NCI-H1694 treated with DMSO at 0.1 percent for 48 hours (cell line): Measurements from ENCODE around the gene BIVM.

Source experiments
- DNase-seq: peaks from one replicate; lab custom pipeline; 2025; lab: John Stamatoyannopoulos, UW

Gene BIVM

DNA sequence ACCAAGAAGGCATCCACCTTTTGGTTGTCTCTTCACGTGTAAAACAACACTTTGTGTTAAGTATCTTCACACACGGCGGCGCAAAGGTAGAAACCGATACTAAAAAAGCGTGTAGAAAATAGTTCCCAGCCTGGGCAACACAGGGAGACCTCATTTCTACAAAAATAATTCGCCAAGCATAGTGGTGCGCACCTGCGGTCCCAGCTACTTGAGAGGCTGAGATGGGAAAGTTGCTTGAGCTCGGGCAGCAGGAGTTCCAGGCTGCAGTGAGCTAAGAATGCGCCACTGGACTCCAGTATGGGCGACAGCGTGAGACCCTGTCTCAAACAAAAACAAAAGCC is 46.3 kb downstream of the BIVM start:
- DNase-seq: no peak

DNA sequence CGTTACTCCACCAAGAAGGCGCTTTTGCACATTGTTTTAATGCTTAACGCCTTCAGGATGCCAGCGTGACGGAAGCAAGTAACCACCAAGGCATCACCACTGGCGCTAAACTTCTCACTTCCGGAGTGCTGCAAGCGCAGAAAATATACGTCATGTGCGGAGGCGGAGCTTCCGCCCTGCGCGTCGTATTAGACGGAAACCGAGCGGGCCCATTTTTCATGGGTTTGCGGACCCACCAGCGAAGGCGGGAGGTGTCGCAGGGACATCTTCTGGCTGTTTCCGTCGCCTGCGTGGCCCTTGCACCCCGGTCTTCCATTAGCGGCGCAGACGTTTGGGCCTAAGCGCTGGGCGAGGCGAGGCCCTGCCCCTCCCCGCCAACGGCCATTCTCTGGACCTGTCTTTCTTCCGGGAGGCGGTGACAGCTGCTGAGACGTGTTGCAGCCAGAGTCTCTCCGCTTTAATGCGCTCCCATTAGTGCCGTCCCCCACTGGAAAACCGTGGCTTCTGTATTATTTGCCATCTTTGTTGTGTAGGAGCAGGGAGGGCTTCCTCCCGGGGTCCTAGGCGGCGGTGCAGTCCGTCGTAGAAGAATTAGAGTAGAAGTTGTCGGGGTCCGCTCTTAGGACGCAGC is 46.8 kb downstream of the BIVM start, which contains the start of gene ERCC5:
TSS of gene ERCC5 (plus strand) at position 403 of the 631 bp plus-strand sequence. CDS start 235 bp downstream, outside the sequence.
- DNase-seq: peak; percentile 92

DNA sequence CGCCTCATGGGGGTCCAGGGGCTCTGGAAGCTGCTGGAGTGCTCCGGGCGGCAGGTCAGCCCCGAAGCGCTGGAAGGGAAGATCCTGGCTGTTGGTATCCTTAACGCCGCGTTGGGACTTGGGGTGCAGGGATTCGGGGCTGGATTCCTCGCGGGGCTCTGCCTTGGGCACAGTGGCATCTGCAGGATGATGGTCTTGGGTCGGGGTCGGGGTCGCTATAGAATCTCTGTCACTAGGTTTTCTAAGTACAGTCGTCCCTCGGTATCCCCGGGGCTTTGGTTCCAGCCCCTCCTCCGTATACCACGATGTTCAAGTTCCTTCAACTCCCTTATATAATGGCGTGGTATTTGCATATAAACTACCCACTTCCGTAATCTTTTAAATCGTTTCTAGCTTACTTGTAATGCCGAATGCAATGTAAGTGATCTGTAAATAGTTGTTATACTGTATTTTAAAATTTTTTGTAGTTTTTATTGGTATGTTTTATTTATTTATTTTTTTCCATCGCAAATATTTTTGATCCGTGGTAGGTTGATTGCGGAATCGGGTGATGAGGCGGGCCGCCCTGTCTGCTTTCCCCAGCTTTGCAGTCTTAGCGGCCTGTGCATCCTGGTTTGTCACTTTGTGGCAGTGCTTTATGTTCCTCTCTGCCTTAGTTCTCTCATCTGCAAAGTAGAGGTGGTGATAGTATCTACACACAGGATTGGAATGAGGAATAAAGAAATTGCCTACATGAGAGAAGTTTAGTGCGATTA is 47.5 kb downstream of the BIVM start:
- DNase-seq: peak; percentile 65

DNA sequence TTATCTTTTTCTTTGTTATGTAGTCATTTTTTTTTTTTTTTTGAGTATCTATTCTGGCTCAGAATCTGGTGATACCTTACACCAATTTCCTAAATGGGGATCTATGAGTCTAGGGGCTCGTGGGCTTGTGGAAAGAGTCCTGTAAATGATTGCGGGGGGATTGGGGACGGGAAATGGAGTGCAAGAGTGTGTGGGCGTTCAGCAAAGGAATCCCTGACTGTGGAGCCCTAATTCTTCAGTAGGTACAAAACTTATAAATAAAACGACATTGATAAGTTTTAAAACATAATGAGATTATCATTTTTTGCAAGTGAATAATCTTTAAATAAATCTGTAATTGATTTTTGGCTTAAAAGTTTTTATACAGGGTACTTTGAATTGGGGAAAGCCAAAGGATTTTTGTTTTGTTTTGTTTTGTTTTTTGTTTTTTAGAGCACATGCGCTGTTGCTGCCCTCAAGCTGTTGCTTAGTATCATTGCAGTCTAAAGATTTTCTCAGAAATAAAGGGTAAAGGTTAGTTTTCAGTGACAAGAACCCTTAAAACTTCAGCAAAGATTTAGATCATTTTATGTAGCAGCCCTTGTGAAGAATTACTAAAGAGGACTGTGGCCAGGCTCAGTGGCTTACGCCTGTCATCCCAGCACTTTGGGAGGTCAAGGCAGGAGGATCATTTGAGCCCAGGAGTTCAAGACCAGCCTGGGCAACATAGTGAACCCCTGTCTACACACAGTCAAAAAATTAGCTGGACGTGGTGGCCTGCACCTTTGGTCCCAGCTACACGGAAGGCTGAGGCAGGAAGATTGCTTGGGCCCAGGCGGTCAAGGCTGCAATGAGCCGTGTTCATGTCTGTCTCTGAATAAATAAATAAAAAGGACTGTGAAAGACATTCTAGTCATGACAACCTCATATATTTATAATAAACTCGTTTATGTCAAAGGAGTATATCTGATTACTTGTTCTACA is 48.6 kb downstream of the BIVM start:
- peak; percentile 59 for DNase-seq

DNA sequence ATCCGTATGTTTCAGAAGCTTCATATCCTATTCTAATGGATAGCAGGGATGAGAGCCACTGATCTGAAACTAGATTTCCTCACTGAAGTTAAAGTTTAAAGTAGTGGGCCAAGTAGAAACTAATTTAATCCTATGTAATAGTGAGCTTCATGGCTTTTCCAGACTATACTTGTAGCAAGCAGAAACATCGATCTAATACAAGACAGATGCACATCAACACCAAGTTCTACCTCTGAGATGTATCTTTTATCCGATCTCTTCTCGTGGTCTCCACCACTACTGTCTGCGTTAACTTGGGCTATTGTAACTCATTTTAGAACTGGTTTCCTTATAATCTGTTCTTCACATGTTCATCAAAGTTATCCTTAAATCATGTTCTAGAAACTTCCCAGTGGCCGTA is 50.0 kb downstream of the BIVM start:
- DNase-seq: no peak

DNA sequence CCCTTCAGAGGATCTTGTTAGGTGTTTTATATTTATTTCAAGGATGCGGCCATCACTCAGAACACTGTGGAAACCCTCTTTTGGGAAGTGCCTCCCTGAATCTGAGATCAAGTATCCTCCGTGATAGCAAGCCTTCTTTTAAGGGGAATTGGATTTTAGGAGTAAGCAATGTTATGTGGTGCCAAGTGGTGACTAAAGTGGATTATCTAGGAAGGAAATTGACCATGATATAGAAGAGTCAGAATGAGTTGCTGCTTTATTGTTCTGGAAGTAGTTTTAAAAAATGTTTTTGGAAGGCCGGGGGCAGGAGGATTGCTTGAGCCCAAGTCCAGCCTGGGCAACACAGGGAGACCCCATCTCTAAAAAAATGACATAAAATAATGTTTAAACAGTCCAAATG is 53.6 kb downstream of the BIVM start:
- no peak for DNase-seq

DNA sequence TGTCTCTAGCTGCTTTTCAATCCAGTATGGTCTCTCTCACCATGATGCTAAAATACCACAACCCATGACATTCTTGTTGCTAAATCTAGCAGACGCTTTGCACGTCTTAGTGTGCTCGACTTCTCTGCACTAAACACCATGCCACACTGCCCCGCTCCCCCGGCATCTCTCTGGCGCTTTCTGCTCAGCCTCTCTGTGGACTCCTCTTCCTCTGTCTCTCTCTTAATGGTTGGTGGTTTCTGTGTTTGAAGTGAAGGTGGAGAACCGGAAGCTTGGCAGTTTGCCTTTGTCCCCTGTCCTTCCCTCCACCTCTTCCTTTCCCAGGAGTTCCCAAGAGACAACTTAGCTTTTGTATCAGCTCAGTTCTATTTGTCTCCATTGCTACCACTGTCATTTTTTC is 55.8 kb downstream of the BIVM start:
- DNase-seq: no peak

DNA sequence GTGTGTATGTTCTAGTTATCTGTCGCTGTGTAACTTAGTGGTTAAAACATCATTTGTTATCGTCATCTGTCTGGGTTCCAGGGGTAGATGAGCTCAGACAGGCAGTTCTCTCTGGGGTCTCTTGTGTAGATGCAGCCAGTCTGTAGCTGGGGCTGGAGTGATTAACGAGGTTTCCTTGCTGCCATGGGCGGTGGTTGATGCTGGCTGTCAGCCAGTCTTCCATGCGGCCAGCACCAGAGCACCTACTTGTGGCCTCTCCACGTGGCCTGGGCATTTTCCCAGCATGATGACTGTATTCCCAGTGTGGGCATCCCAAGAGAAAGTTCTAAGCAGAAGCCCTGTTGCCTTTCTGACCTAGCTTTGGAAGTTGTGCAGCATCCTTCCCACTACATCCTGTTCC is 57.6 kb downstream of the BIVM start:
- DNase-seq: no peak

DNA sequence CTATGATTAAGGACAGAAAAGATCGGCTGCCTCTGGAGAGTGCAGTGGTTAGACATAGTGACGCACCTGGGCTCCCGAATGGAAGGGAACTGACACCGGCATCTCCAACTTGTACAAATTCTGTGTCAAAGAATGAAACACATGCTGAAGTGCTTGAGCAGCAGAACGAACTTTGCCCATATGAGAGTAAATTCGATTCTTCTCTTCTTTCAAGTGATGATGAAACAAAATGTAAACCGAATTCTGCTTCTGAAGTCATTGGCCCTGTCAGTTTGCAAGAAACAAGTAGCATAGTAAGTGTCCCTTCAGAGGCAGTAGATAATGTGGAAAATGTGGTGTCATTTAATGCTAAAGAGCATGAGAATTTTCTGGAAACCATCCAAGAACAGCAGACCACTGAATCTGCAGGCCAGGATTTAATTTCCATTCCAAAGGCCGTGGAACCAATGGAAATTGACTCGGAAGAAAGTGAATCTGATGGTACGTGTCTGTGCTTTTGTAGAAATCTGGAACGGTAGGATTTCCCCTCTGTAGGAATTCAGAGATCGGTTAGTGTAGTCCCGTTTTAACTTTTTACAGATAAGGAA is 63.8 kb downstream of the BIVM start:
- no peak for DNase-seq

DNA sequence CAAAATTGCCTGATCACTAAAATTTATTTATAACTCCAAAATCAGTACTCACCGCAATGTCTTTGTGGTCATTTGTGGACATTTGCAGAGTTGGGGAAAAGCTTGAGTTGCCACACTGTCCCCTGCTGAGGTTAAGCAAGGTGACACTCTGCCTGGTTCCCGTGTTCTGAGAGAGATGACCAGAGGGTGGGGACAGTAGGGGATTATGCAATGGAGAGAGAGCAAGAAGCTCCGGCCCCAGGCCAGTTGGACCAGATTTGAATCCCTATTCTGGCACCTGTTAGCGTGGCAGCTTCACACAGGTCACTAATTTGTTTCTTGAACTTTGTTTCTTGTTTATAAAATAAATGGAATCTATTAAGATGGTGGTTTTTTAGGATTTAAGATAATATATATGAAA is 64.7 kb downstream of the BIVM start:
- no peak for DNase-seq

DNA sequence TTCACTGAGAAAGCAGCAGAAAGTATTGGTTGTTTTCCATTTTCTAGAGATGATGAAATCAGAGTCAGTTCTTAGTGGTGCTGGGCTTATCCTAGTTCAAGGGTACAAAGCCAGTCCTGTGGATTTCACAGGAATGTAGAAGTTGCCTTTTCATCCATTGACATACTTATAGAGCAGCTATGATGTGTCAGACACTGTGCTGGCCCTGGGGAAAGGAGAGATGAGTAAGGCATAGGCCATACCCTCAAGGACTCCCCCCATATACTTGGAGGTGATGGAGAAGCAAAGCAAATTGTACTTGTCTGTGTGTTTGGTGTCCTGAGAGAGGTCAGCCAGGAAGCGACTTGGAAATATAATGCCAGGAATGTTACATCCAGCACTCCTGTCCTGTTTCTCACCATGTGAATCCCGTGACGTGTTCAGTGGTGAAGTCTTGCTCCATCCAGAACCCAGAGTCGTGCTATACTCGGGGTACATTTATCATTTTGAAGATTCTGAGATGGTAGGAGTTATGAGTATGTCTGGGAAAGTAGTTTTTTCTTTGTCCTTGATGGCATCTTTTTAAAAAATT is 69.5 kb downstream of the BIVM start:
- DNase-seq: no peak

DNA sequence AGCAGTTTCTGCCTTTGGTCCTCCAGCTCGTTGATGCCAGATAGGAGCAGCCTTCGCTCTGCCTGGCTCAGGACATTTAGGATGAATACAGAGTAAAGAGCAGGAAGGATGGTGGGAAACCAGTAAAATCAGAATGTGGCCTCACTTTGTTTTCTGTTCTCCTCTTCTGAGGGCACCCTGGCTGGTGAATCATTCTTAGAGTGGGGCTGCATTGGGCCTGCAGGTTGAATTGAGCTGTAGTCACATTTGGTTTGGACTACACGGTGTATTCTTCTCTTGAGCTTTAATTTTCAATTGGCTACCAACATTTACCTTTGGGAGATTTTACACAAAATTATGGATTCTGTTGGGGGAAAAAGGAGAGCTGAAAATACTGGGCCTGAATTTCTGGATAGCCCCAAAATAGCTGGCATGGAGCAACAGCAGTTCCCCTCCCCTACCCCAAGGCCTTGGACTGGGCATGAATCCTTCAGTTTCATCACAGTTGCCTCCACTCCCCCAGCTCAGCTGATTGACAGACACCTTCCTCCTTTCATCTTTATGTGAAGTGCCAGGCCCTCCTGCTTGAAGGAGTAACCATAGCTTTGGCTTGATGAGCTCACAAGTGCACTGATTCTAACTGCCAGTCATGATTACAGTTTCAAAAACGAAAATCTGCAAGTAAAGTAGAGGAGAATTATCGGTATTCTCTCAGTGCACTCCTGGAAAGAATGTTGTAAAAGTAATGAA is 71.2 kb downstream of the BIVM start:
- DNase-seq: no peak

DNA sequence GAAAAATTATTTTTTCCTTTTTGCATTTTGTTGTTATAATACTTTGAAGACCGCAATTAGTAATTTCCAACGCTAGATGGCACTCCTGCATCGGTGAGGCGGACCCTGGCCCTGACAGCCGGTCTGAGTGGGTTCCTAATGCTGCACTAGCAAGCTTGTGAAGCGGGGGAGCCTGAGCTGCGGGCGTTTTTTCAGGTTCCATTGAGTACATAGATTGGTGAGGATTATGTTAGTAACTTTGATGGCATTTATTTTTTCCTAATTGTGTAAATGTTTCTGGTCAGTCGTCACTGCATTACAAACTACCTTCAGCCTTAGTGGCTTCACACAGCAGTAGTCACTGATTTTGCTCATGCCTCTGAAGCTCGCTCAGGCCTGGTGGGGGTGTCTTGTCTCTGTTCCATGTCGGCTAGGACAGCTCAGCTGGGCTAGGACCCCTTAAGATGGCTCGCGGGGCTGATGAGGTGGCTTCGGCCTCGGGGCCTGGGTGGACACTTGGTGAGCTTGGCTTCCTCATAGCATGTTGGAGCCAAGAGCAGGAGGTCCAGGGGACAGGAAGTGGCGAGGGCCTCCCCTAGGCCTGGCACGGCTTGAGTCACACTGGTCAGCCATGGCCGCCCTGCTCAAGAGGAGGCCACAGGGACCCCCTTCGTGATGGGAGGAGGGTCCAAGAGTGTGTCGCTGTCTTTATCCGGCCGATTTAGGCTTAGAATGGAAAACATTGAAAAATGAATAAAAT is 71.9 kb downstream of the BIVM start:
- DNase-seq: peak; percentile 59

DNA sequence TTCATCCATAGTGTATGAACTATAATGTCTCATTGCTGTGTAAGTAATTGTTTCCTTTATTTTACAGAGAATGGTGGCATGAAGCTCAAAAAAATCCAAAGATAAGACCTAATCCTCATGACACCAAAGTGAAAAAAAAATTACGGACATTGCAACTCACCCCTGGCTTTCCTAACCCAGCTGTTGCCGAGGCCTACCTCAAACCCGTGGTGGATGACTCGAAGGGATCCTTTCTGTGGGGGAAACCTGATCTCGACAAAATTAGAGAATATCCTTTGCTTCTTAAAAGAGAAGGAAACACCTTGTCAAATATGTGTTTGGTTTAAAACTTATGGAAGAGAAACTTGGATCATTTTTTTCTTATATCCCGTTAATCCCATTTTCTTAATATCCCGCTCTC is 73.2 kb downstream of the BIVM start:
- no peak for DNase-seq

DNA sequence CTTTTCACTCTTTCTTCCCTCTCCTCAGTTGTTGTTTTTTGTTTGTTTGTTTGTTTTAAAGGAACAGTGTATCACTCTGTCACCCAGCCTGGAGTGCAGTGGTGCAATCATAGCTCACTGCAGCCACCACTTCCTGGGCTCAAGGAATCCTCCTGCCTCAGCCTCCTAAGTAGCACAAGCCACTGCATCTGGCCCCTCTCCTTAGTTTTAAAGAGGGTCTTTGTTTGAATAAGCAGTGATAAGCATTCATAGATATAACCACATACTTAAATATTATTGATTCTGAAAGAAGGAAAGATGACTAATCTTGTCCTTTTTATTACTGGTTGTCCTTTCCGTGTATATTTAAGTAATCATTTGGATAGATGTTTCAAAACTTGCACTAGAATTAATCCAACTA is 73.6 kb downstream of the BIVM start:
- no peak for DNase-seq

DNA sequence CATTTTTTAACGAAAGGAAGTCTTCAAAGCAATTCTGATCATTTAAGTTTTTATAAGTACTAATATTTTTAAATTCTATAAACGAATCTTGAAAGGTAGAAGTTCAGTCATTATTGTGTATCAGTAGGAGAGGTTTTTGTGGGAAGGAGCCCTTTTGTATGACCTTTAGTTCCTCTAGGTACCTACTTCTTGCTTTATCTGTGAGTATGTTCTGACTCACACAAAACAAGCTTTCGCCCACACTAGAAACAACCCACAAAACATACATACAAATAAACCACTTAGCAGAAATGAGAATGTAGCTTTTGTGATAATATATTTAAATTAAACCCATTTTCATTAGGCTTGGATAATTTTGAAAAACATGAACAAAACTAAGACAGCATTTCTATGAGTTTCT is 74.7 kb downstream of the BIVM start:
- DNase-seq: no peak

DNA sequence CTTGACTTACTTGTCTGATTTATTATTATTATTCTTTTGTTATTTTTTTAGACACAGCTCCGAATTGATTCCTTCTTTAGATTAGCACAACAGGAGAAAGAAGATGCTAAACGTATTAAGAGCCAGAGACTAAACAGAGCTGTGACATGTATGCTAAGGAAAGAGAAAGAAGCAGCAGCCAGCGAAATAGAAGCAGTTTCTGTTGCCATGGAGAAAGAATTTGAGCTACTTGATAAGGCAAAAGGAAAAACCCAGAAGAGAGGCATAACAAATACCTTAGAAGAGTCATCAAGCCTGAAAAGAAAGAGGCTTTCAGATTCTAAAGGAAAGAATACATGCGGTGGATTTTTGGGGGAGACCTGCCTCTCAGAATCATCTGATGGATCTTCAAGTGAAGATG is 76.3 kb downstream of the BIVM start:
- no peak for DNase-seq

DNA sequence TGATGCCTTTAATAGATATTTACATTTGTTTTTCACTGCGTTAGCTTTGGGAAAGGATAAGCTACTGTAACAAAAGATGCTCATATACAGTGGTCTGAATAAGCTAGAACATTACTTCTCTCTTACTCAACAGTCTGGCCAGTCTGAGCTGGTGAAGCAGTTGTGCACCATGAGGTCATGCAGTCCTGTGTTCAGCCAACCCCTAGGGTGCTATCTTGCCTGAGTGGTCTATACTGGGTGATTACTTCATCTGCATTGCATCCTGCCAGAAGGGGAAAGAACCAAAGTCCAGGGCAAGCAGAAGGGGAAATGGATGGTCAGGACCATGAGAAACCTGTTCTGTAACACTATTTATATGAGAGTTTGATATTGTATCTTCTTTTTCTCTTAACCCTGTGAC is 78.4 kb downstream of the BIVM start:
- no peak for DNase-seq

DNA sequence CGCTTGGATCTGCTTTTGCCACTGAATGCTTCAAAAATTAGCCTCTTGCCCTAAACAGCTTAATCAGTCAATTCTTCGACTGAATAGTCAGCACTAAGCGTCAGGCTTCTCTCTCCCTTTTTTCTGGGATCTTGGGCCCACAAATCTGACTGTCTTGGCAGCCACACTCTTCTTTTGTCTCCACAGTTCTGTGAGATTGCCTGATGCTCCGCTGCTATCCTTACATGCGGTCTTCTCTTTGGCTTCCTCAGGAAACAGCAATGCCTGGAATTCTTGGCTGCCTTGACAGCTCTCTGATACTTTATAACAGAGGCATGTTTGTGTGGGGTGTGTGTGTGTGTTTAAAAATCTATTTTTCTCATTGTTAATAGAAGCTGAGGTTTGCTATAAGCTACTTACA is 79.6 kb downstream of the BIVM start:
- DNase-seq: no peak

DNA sequence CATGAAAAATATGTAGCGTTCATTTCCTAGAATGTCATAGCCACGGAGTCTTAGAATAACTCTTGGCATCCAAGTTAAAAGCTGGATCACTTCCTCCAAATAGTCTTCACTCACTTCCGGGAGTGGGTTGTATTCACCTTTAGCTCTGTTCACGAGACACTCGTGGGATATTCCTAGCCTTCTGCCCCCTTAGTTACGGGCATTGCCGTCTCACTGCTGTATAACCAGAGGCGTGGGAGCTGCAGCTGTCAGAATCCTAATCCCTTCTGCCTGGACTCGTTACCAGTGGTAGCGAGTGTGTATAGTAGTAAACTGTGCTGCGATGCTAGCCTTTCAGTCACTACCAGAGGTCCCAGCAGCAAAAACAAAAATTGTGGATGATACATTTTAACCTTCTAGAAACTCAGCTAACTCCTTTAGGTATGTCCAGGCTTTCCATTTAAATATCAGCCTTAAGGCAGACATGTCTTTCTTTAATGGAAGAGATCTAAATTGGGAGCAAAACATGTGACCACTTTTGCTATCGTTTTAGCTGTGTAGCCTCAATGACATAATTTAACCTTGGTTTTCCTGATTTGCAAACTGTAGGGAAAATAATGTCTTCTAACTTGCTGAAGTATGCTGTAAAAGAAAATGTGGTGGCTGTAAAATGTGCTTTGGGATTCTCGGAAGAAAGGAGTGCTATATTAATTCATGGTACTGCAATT is 81.0 kb downstream of the BIVM start:
- DNase-seq: no peak
